HFFc6 (cell line): ENCODE data around the gene MGAT1. TPM values are rescaled to one million over a fixed set of nuclear protein-coding genes. Genes with fewer than 3 reads are reported as not detected.
"Not testable (repeated sequence)": the region's sequence is repeated elsewhere in the genome, so short reads cannot be mapped to it uniquely, and the experiment has no call there.

Experiments
- DNase-seq: peaks from one replicate; pipeline ENCODE4 v3.0.0-alpha.2; 2018
- H3K27ac Mint-ChIP-seq: 2 replicates; pipeline ENCODE4 v1.8.0; 2020; ENCODE audit warnings: mild to moderate bottlenecking, mixed read lengths
- H3K27me3 Mint-ChIP-seq: 2 replicates; pipeline ENCODE4 v1.8.0; 2021; ENCODE audit warnings: mild to moderate bottlenecking, moderate library complexity, mixed read lengths; ENCODE audit not compliant: insufficient read depth
- H3K36me3 Mint-ChIP-seq: 2 replicates; pipeline ENCODE4 v1.8.0; 2021; ENCODE audit warnings: low read depth, mixed read lengths
- H3K4me1 Mint-ChIP-seq: 2 replicates; pipeline ENCODE4 v1.8.0; 2020; ENCODE audit warnings: low read depth, mixed read lengths
- H3K4me3 Mint-ChIP-seq: 2 replicates; pipeline ENCODE4 v1.8.0; 2020; ENCODE audit warnings: mild to moderate bottlenecking, moderate library complexity, mixed read lengths
- H3K9me3 Mint-ChIP-seq: 2 replicates; pipeline ENCODE4 v1.8.0; 2020; ENCODE audit warnings: mild to moderate bottlenecking, mixed read lengths
- total RNA-seq, 6 experiments: library from RNA; stranded (reverse); fragmentation: NEBNext Ultra II Directional; extraction: Animal tissue kit (Norgen Biotek cat#: 25700); gene quantifications; 2 replicates in 1 of 6; 3 replicates in 5 of 6; pipeline ENCODE4 v1.2.3, GENCODE V29; 2021
- TF ChIP-seq, protein P1 (sequence below): fragments of 200-600 bp; sonication (generic); IDR thresholded peaks from 2 replicates; pipeline ENCODE4 v1.5.0; 2021; ENCODE audit warnings: antibody characterized with exemption, mild to moderate bottlenecking

MGAT1 gene
- total RNA-seq, 6 experiments from 2014 or later: 188 to 220 (median 206) TPM

DNA sequence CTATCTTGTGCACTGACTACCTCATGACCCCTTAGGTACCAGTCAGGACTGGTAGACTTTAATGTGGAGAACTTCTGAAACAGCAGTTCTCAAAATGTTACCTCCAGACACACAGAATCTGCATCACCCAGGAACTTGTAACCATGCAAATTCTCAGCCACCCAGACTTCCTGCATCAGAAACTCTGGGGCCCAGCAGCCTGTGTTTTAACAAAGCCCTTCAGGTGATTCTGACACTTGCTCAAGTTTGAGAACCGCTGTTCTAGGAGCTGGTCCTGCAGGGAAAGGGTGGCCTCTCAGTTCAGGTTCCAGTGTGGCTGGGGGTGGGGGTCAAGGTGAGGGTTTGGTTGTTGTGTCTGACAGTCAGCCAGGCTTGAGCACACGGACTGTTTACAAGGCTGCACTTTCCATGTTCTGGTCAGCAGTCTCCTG lies 30.0 kb upstream of the MGAT1 start:
- TF ChIP-seq, protein P1, sequence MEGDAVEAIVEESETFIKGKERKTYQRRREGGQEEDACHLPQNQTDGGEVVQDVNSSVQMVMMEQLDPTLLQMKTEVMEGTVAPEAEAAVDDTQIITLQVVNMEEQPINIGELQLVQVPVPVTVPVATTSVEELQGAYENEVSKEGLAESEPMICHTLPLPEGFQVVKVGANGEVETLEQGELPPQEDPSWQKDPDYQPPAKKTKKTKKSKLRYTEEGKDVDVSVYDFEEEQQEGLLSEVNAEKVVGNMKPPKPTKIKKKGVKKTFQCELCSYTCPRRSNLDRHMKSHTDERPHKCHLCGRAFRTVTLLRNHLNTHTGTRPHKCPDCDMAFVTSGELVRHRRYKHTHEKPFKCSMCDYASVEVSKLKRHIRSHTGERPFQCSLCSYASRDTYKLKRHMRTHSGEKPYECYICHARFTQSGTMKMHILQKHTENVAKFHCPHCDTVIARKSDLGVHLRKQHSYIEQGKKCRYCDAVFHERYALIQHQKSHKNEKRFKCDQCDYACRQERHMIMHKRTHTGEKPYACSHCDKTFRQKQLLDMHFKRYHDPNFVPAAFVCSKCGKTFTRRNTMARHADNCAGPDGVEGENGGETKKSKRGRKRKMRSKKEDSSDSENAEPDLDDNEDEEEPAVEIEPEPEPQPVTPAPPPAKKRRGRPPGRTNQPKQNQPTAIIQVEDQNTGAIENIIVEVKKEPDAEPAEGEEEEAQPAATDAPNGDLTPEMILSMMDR: no peak
- Mint-ChIP-seq H3K27ac (peak overlapping the region; percentile 45; the same call in 1 of the 2 replicates), H3K4me3 (peak overlapping the region; percentile 97), H3K36me3 (peaks cover 37% of the 10 kb centered on the region), H3K9me3 (peaks cover 18% of the 10 kb centered on the region), H3K27me3 (peaks cover 6% of the 10 kb centered on the region), H3K4me1 (peaks cover 26% of the 10 kb centered on the region)
- no peak for DNase-seq

DNA sequence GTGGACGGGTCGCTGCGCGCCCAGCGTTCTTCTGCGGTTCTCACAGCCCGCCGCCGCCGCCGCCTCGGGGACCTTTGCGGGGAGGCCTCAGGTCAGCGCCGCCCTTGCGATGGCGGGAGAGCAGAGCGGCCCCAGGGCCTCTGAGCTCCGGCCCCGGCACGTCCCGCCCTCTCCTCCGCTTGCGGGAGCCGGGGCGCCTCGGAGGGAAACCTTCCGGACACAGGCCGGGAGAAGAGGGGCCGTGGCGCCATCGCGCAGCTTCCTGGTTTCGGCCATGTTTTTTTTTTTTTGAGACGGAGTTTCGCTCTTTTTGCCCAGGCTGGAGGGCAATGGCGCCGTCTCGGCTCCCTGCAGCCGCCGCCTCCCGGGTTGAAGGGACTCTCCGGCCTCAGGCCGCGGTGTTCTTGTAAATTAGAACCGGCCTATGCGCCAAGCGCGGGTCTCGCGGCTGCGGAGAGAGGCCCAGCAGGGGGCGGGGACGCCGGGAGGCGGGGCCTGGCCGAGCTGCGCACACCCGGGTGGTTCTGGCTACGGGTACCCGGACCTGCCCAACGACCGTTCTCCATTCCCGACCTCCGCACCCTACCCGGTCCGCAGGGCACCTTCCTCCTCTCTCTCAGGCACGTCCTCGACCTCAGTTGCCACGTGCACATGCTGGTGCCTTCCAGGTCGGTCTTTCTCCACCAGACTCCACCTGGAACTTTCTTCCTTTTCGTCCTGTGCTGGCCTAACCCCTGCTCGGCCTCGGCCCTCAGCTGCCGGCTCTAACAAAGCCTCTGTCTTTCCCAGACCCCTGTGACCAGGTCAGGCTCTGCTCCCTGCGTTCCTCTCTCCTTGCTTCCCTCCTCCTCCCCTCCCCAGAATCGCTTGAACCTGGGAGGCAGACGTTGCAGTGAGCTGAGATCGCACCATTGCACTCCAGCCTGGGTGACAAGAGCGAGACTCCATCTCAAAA lies 28.8 kb upstream of the MGAT1 start:
- H3K27ac Mint-ChIP-seq: peak overlapping the region; percentile 95
- H3K36me3 Mint-ChIP-seq: peaks cover 37% of the 10 kb centered on the region
- H3K4me3 Mint-ChIP-seq: peak overlapping the region; percentile 97
- H3K4me1 Mint-ChIP-seq: peaks cover 29% of the 10 kb centered on the region
- TF ChIP-seq, protein P1: peak; percentile 59
- peak; percentile 49 for DNase-seq
- H3K9me3 Mint-ChIP-seq: peaks cover 18% of the 10 kb centered on the region
- H3K27me3 Mint-ChIP-seq: peaks cover 6% of the 10 kb centered on the region

DNA sequence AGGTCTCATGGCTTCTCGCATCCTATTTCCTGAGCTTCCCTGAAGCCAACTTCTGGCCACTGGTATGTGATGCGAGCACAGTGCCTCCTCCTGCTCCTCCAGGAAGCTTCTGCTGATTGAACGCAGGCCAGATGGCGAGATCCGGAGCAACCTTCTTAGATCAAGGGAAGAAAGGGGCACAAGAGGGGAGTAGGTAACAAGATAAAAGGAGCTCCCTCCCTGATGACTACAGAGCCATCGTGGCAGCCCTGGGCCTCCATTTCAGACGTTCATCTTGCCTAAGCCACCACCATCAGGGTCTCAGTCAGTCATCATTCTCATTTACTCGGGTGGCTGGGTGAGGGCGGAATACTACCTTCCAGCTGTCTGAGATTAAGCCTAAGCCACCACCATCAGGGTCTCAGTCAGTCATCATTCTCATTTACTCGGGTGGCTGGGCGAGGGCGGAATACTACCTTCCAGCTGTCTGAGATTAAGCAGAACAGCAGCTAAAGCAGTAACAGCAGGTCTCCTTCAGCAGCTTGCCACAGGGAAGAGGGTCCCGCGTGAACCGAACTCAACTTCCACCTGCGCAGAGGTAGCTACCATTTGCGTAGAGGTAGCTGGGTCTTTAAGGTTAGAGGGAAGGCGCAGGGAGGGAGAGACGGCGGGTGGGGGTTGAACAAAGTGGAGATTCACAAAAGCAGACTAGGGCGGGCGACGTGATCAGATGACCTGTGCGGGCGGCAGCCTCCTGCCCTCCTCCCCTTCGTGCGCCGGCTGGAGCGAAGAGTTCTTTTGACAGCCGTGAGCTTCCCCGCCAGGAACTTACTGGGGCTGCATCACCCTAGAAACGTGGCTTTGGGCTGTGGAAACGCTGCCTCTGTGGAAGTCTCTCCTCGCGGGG lies 27.9 kb upstream of the MGAT1 start:
- peak overlapping the region; percentile 97 for H3K4me3 Mint-ChIP-seq
- TF ChIP-seq, protein P1: no peak
- H3K27ac Mint-ChIP-seq: peak overlapping the region; percentile 95
- peak; percentile 50 for DNase-seq
- H3K27me3 Mint-ChIP-seq: peaks cover 6% of the 10 kb centered on the region
- peaks cover 18% of the 10 kb centered on the region for H3K9me3 Mint-ChIP-seq
- peaks cover 38% of the 10 kb centered on the region for H3K4me1 Mint-ChIP-seq
- H3K36me3 Mint-ChIP-seq: peaks cover 37% of the 10 kb centered on the region

DNA sequence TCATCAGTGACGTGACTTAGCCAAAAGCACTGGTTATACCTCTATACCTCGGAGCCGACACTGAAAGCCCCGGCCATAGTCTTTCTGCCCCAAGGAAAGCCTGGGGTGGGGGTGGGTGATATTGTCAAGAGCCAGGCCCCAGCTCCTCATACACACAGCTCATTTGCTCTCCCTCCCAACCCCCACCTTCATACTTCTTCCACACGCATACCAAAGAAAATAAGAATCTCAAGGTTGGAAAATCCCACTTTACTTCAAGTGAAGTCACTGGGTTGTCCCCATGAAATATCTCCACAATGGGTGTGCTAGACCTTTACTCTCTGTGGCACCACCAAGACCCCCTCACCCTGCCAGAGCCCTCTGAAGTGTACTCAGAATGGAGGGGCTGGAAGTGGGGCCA lies 27.1 kb upstream of the MGAT1 start:
- Mint-ChIP-seq H3K4me3 (0 out of 2 replicates have a peak overlapping the region, but pooled peaks have one; percentile 97), H3K4me1 (peaks cover 46% of the 10 kb centered on the region), H3K27me3 (peaks cover 6% of the 10 kb centered on the region), H3K36me3 (peaks cover 35% of the 10 kb centered on the region), H3K9me3 (peaks cover 18% of the 10 kb centered on the region), H3K27ac (0 out of 2 replicates have a peak overlapping the region, but pooled peaks have one; percentile 95)
- TF ChIP-seq, protein P1: no peak
- no peak for DNase-seq

DNA sequence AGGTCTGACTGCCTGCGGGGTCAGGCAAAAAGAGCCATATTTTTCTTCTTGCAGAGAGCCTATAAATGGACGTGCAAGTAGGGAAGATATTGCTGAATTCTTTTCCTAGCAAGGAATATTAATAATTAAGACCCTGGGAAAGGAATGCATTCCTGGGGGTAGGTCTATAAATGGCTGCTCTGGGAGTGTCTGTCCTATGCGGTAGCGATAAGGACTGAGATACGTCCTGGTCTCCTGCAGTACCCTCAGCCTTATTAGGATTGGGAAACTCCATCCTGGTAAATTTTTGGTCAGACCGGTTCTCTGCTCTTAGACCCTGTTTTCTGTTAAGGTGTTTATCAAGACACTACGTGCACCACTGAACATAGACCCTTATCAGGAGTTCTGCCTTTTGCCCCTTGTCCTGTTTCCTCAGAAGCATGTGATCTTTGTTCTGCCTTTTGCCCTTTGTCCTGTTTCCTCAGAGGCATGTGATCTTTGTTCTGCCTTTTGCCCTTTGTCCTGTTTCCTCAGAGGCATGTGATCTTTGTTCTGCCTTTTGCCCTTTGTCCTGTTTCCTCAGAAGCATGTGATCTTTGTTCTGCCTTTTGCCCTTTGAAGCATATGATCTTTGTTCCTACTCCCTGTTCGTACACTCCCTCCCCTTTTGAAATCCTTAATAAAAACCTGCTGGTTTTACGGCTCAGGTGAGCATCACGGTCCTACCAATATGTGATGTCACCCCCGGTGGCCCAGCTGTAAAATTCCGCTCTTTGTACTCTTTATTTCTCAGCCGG lies 26.3 kb upstream of the MGAT1 start:
- not testable (repeated sequence) for H3K27me3 Mint-ChIP-seq, H3K4me3 Mint-ChIP-seq, H3K27ac Mint-ChIP-seq, DNase-seq
- Mint-ChIP-seq H3K36me3 (peaks cover 27% of the 10 kb centered on the region), H3K4me1 (peaks cover 52% of the 10 kb centered on the region), H3K9me3 (peaks cover 18% of the 10 kb centered on the region)

DNA sequence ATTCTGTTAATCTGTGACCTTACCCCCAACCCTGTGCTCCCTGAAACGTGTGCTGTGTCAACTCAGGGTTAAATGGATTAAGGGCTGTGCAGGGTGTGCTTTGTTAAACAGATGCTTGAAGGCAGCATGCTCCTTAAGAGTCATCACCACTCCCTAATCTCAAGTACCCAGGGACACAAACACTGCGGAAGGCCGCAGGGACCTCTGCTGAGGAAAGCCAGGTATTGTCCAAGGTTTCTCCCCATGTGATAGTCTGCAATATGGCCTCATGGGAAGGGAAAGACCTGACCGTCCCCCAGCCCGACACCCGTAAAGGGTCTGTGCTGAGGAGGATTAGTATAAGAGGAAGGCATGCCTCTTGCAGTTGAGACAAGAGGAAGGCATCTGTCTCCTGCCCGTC lies 24.8 kb upstream of the MGAT1 start:
- H3K27ac Mint-ChIP-seq, H3K4me3 Mint-ChIP-seq, H3K27me3 Mint-ChIP-seq, DNase-seq: not testable (repeated sequence)
- H3K36me3 Mint-ChIP-seq: peaks cover 26% of the 10 kb centered on the region
- peaks cover 18% of the 10 kb centered on the region for H3K9me3 Mint-ChIP-seq
- H3K4me1 Mint-ChIP-seq: peaks cover 47% of the 10 kb centered on the region
